Activated CD4-positive, alpha-beta T cell treated with anti-CD3 and anti-CD28 coated beads for 36 hours (primary cell): ENCODE measurements around the gene CDAN1. TPM values are rescaled to one million over a fixed set of nuclear protein-coding genes. Genes with fewer than 3 reads are reported as not detected.
"Not testable (repeated sequence)": the region's sequence is repeated elsewhere in the genome, so short reads cannot be mapped to it uniquely, and the experiment has no call there.

Source experiments
- ATAC-seq: fragments of 200-7000 bp; cut with Tn5 transposase; one replicate; pipeline ENCODE4 v1.10.0; 2021; ENCODE audit warnings: mild to moderate bottlenecking, moderate library complexity
- CTCF ChIA-PET: fragments of 350-600 bp; sonication (Branson Sonifier 250); formaldehyde crosslinking; loops from one replicate; lab custom pipeline; 2021; ENCODE audit warnings: antibody characterized with exemption; lab: Charles Lee
- POLR2A ChIA-PET: fragments of 350-600 bp; sonication (Branson Sonifier 250); formaldehyde crosslinking; loops from one replicate; lab custom pipeline; 2021; ENCODE audit warnings: antibody characterized with exemption, inconsistent platforms; lab: Charles Lee
- DNase-seq: peaks from one replicate; pipeline ENCODE4 v3.0.0-alpha.2; 2020
- H3K27ac Mint-ChIP-seq: one replicate; pipeline ENCODE4 v1.8.0; 2021; ENCODE audit warnings: mixed read lengths
- H3K27me3 Mint-ChIP-seq: one replicate; pipeline ENCODE4 v1.8.0; 2021; ENCODE audit warnings: mixed read lengths
- H3K36me3 Mint-ChIP-seq: one replicate; pipeline ENCODE4 v1.8.0; 2021; ENCODE audit warnings: low read depth, mixed read lengths
- H3K4me1 Mint-ChIP-seq: one replicate; pipeline ENCODE4 v1.8.0; 2021; ENCODE audit warnings: mixed read lengths
- H3K4me3 Mint-ChIP-seq: one replicate; pipeline ENCODE4 v1.8.0; 2021; ENCODE audit warnings: mild to moderate bottlenecking, moderate library complexity, mixed read lengths
- H3K9me3 Mint-ChIP-seq: one replicate; pipeline ENCODE4 v1.8.0; 2021; ENCODE audit warnings: low read depth, mixed read lengths
- intact Hi-C, 2 experiments: fragments of 100-400 bp; cut with DNase I in 1 of 2; cut with micrococcal nuclease in 1 of 2; formaldehyde crosslinking; loops; one replicate each; pipeline versions ENCODE4 v1.14.2 to v1.15.1; 2022 to 2024; cut with DNase I, micrococcal nuclease
- total RNA-seq, 2 experiments: library from RNA; stranded (reverse); gene quantifications; one replicate each; pipeline ENCODE4 v1.2.3, GENCODE V29; 2021

CDAN1 gene, protein sequence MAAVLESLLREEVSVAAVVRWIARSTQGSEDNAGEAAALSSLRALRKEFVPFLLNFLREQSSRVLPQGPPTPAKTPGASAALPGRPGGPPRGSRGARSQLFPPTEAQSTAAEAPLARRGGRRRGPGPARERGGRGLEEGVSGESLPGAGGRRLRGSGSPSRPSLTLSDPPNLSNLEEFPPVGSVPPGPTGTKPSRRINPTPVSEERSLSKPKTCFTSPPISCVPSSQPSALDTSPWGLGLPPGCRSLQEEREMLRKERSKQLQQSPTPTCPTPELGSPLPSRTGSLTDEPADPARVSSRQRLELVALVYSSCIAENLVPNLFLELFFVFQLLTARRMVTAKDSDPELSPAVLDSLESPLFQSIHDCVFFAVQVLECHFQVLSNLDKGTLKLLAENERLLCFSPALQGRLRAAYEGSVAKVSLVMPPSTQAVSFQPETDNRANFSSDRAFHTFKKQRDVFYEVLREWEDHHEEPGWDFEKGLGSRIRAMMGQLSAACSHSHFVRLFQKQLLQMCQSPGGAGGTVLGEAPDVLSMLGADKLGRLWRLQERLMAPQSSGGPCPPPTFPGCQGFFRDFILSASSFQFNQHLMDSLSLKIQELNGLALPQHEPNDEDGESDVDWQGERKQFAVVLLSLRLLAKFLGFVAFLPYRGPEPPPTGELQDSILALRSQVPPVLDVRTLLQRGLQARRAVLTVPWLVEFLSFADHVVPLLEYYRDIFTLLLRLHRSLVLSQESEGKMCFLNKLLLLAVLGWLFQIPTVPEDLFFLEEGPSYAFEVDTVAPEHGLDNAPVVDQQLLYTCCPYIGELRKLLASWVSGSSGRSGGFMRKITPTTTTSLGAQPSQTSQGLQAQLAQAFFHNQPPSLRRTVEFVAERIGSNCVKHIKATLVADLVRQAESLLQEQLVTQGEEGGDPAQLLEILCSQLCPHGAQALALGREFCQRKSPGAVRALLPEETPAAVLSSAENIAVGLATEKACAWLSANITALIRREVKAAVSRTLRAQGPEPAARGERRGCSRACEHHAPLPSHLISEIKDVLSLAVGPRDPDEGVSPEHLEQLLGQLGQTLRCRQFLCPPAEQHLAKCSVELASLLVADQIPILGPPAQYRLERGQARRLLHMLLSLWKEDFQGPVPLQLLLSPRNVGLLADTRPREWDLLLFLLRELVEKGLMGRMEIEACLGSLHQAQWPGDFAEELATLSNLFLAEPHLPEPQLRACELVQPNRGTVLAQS
- 10 to 100 TPM; 12.9 to 16.6 TPM for total RNA-seq

DNA sequence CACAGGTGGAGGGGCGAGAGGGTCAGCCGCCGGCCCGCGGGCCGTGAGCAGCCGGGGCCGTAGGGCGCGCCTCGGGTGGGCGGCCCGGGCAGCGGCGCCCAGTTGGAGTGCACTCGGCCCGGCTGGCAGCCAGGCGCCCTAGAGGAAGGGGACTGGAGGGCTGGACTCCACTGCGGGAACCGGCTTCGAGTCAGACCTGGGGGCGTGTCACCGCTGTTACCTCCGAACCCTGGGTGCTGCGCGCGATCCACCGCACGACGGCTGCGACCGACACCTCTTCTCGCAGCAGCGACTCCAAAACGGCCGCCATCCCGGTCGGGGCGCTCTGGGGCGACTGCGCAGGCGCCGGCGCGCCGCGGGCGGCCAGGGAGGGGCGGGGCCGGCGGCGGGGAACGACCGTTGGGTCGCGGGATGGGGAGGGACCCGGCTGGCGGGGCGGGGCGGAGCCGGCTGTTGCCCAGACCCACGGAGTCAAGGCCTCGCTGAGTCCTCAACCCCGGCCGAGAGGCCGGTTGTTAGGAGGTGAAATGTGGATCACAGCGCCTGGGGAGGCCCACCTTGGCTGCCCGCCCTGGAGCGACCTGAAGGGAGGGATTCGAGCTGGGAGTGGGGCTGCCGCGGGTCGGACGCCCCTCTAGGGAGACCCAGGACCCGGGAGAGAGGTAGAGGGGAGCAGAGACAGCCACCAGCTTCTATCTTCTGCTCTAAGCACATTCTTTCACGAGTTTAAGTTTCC lies at the start of gene CDAN1:
Gene CDAN1 (minus strand): TSS at position 336 of the 736 bp plus-strand sequence. CDS start 26 bp downstream, at position 310.
- H3K9me3 Mint-ChIP-seq: no peaks in the 10 kb centered on the region
- H3K4me3 Mint-ChIP-seq: peak within 1 kb of the TSS; percentile 76

GRCh38 chr15:42785569-42785968 lies 48.6 kb upstream of the CDAN1 start:
- ATAC-seq (no peak), DNase-seq (no peak)
- Mint-ChIP-seq H3K27ac (no peak overlapping the region), H3K4me3 (no peak overlapping the region), H3K36me3 (peaks cover 4% of the 10 kb centered on the region), H3K4me1 (no peaks in the 10 kb centered on the region), H3K9me3 (no peaks in the 10 kb centered on the region), H3K27me3 (no peaks in the 10 kb centered on the region)
- ChIA-PET POLR2A (interaction anchor here (0.6 kb wide), 1 partner anchor 119 kb away, joined by 3 read pairs; no protein-coding TSS in a partner anchor), CTCF (no interaction called here)
- intact Hi-C loops: no loop called here

More for the DNA sequence above, at the start of gene CDAN1:
- ChIA-PET POLR2A (interaction anchor here (0.6 kb wide), 1 partner anchor 180 kb away, joined by 3 read pairs; no protein-coding TSS in a partner anchor), CTCF (interaction anchor here (0.8 to 0.9 kb wide), 2 partner anchors 140 to 191 kb away, joined by 3 read pairs; no protein-coding TSS in a partner anchor)
- Mint-ChIP-seq H3K27me3 (no peaks in the 10 kb centered on the region), H3K4me1 (peaks cover 16% of the 10 kb centered on the region), H3K27ac (peak within 1 kb of the TSS; percentile 61), H3K36me3 (peaks cover 15% of the 10 kb centered on the region)
- DNase-seq: peak; percentile 96
- intact Hi-C loops: loop anchor here (1.0 to 5.0 kb wide), 8 partner anchors 160 to 464 kb away; partner anchors contain the start of genes STARD9 (in 2 of the 2), CCNDBP1 (in 1 of the 2), GANC (in 1 of the 2) and TMEM87A (in 1 of the 2)
- ATAC-seq: peak; percentile 94

GRCh38 chr15:42784705-42785104 lies 47.8 kb upstream of the CDAN1 start:
- no peaks in the 10 kb centered on the region for H3K9me3 Mint-ChIP-seq
- H3K27me3 Mint-ChIP-seq: no peaks in the 10 kb centered on the region
- POLR2A ChIA-PET: interaction anchor here (0.6 to 0.7 kb wide), 2 partner anchors 118 to 352 kb away, joined by 3 to 4 read pairs; no protein-coding TSS in a partner anchor
- H3K27ac Mint-ChIP-seq: no peak overlapping the region
- no peaks in the 10 kb centered on the region for H3K4me1 Mint-ChIP-seq
- intact Hi-C loops: no loop called here
- no peak for DNase-seq
- H3K4me3 Mint-ChIP-seq: no peak overlapping the region
- H3K36me3 Mint-ChIP-seq: peaks cover 4% of the 10 kb centered on the region
- no peak for ATAC-seq
- CTCF ChIA-PET: no interaction called here

DNA sequence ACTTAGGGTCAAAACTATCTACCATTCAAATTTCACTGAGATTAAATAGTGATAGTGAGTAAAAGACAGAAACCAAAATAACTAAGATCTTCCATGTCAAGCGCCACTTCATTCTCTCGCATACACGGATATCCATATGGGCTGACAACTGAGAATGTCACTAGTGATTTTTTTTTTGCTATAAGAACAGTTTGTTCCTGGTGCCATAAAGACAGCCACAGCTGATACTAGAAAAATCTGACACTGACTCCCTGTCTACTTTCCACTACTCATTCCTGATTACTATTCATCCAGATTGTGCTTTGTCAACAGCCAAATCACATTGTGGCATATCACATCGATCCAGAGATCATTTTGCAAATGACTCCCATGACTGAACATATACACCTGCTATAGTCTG lies 45.8 kb upstream of the CDAN1 start:
- Mint-ChIP-seq H3K4me1 (no peaks in the 10 kb centered on the region), H3K27ac (no peak overlapping the region), H3K9me3 (no peaks in the 10 kb centered on the region), H3K36me3 (peaks cover 4% of the 10 kb centered on the region), H3K27me3 (no peaks in the 10 kb centered on the region), H3K4me3 (no peak overlapping the region)
- POLR2A ChIA-PET: no interaction called here
- intact Hi-C loops: no loop called here
- CTCF ChIA-PET: interaction anchor here (0.7 to 1.4 kb wide), 2 partner anchors 144 to 619 kb away, joined by 3 read pairs; no protein-coding TSS in a partner anchor
- ATAC-seq (no peak), DNase-seq (no peak)

DNA sequence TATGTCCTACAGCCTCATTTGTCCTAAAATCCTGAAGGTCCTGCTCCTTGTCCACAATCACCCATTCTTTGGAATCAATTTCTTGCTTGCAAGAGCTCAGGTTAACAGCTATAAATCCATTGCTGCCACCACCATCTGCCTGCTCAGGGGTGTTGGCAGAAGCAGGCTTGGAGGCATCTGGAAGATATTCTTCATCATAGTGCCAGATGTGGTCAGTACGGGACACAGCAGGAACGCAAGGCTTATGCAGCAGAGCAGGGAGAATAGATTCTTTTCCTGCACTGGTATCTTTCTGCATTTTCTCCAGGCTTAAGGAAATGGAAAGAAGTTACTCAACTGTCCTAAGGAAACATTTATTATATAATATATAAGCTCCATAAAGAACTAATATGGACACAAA lies 38.5 kb upstream of the CDAN1 start:
- no peak for ATAC-seq
- ChIA-PET POLR2A (no interaction called here), CTCF (interaction anchor here (0.6 to 0.8 kb wide), 4 partner anchors 8 to 213 kb away, joined by 3 read pairs; no protein-coding TSS in a partner anchor)
- intact Hi-C loops: no loop called here
- Mint-ChIP-seq H3K36me3 (peaks cover 10% of the 10 kb centered on the region), H3K4me3 (no peak overlapping the region), H3K27me3 (no peaks in the 10 kb centered on the region), H3K4me1 (no peaks in the 10 kb centered on the region), H3K9me3 (no peaks in the 10 kb centered on the region), H3K27ac (no peak overlapping the region)
- no peak for DNase-seq

DNA sequence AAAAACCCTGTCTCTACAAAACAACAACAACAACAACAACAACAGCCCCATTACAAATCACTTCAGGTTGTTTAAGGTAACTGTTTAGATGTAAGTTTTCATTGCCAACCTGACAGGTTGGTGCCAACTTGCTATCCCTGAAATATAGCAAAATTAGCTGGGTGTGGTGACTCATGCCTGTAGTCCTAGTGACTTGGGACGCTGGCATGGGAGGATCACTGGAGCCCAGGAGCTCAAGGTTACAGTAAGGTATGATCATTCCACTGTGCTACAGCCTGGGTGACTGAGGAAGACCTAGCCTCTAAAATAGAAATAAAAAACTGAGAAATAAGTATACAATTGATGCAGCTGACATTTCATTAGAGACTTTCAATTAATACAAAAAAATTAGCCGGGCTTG lies 36.0 kb upstream of the CDAN1 start:
- Mint-ChIP-seq H3K4me1 (peaks cover 2% of the 10 kb centered on the region), H3K36me3 (peaks cover 26% of the 10 kb centered on the region), H3K4me3 (no peak overlapping the region), H3K27me3 (no peaks in the 10 kb centered on the region), H3K9me3 (no peaks in the 10 kb centered on the region), H3K27ac (no peak overlapping the region)
- intact Hi-C loops: no loop called here
- ChIA-PET POLR2A (no interaction called here), CTCF (interaction anchor here (0.6 kb wide), 1 partner anchor 59 kb away, joined by 3 read pairs; no protein-coding TSS in a partner anchor)
- DNase-seq: no peak
- ATAC-seq: no peak

DNA sequence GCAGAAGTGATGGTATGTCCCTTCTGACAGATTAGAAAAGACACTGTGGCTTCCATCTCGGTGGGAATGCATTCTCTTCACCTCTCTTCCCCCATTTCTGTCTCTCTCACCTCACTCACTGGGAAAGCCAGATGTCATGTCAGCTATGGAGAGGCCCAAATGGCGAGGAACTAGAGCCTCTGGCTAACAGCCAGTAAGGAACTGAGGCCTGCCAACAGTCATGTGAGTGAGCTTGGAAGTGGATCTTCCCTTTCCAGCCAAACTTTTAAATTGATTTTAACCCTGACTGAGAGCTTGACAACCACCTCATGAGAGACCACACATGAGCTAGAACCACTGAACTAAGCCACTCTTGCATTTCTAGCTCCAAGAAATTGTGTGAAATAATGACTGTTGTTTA lies 35.2 kb upstream of the CDAN1 start:
- H3K4me3 Mint-ChIP-seq: no peak overlapping the region
- H3K36me3 Mint-ChIP-seq: peaks cover 29% of the 10 kb centered on the region
- intact Hi-C loops: no loop called here
- peaks cover under 1% of the 10 kb centered on the region for H3K9me3 Mint-ChIP-seq
- no peaks in the 10 kb centered on the region for H3K27me3 Mint-ChIP-seq
- H3K27ac Mint-ChIP-seq: no peak overlapping the region
- CTCF ChIA-PET: interaction anchor here (0.6 kb wide), 1 partner anchor 14 kb away, joined by 3 read pairs; no protein-coding TSS in a partner anchor
- POLR2A ChIA-PET: no interaction called here
- peaks cover 2% of the 10 kb centered on the region for H3K4me1 Mint-ChIP-seq
- DNase-seq: no peak
- no peak for ATAC-seq

DNA sequence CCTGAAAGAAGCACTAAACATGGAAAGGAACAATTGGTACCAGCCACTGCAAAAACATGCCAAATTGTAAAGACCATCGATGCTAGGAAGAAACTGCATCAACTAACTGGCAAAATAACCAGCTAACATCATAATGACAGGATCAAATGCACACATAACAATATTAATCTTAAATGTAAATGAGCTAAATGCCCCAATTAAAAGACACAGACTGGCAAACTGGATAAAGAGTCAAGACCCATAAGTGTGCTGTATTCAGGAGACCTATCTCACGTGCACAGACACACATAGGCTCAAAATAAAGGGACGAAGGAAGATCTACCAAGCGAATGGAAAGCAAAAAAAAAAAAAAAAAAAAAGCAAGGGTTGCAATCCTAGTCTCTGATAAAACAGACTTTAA lies 29.2 kb upstream of the CDAN1 start:
- H3K36me3 Mint-ChIP-seq: peaks cover 54% of the 10 kb centered on the region
- POLR2A ChIA-PET, DNase-seq, H3K4me1 Mint-ChIP-seq, CTCF ChIA-PET, H3K27ac Mint-ChIP-seq, H3K27me3 Mint-ChIP-seq, intact Hi-C loops, ATAC-seq, H3K4me3 Mint-ChIP-seq: not testable (repeated sequence)
- H3K9me3 Mint-ChIP-seq: peaks cover 25% of the 10 kb centered on the region

DNA sequence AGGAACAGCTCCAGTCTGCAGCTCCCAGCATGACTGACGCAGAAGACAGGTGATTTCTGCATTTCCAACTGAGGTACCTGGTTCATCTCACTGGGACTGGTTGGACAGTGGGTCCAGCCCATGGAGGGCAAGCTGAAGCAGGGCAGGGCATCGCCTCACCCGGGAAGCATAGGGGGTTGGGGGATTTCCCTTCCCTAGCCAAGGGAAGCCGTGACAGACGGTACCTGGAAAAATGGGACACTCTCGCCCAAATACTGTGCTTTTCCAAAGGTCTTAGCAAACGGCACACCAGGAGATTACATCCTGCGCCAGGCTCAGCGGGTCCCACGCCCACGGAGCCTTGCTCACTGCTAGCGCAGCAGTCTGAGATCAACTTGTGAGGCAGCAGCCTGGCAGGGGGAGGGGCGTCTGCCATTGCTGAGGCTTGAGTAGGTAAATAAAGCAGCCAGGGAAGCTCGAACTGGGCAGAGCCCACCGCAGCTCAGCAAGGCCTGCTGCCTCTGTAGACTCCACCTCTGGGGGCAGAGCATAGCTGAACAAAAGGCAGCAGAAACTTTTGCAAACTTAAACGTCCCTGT lies 27.3 kb upstream of the CDAN1 start:
- ATAC-seq, intact Hi-C loops, H3K27ac Mint-ChIP-seq, POLR2A ChIA-PET, H3K27me3 Mint-ChIP-seq, CTCF ChIA-PET, H3K4me3 Mint-ChIP-seq, H3K4me1 Mint-ChIP-seq, DNase-seq: not testable (repeated sequence)
- Mint-ChIP-seq H3K36me3 (peaks cover 53% of the 10 kb centered on the region), H3K9me3 (peaks cover 30% of the 10 kb centered on the region)

DNA sequence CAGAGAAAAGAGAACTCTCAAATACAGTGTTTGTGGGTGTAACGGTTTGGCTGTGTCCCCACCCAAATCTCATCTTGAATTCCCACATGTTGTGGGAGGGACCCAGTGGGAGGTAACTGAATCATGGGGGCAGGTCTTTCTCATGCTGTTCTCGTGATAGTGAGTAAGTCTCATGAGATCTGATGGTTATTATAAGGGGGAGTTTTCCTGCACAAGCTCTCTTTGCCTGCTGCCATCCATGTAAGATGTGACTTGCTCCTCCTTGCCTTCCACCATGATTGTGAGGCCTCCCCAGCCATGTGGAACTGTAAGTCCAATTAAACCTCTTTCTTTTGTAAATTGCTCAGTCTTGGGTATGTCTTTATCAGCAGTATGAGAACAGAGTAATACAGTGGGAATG lies 24.9 kb upstream of the CDAN1 start:
- ATAC-seq, intact Hi-C loops, H3K27ac Mint-ChIP-seq, DNase-seq, H3K4me3 Mint-ChIP-seq, POLR2A ChIA-PET, H3K27me3 Mint-ChIP-seq, H3K4me1 Mint-ChIP-seq, CTCF ChIA-PET: not testable (repeated sequence)
- Mint-ChIP-seq H3K9me3 (peaks cover 27% of the 10 kb centered on the region), H3K36me3 (peaks cover 46% of the 10 kb centered on the region)
